Hepatocyte (in vitro differentiated cells): ENCODE results near the gene TSPEAR. TPM values are rescaled to one million over a fixed set of nuclear protein-coding genes. Genes with fewer than 3 reads are reported as not detected.

ENCODE experiments used
- DNase-seq: peaks from one replicate; pipeline ENCODE4 v3.0.0-alpha.2; 2016; ENCODE audit warnings: low spot score
- H2AFZ ChIP-seq: fragments of 200-600 bp; sonication (generic); 2 replicates; pipeline ENCODE4 v1.6.0; 2016; ENCODE audit warnings: antibody characterized with exemption, mild to moderate bottlenecking
- H3K27ac ChIP-seq: fragments of 200-600 bp; sonication (generic); 2 replicates; pipeline ENCODE4 v1.5.1; 2016; ENCODE audit warnings: mild to moderate bottlenecking
- H3K27me3 ChIP-seq: fragments of 200-600 bp; sonication (generic); 2 replicates; pipeline ENCODE4 v1.6.1; 2016
- H3K36me3 ChIP-seq: fragments of 200-600 bp; sonication (generic); replicated peaks from 2 replicates; pipeline ENCODE4 v1.5.1; 2016; ENCODE audit warnings: low read depth; ENCODE audit not compliant: insufficient read depth
- H3K4me1 ChIP-seq: fragments of 200-600 bp; sonication (generic); 2 replicates; pipeline ENCODE4 v1.5.1; 2016; ENCODE audit warnings: mild to moderate bottlenecking, moderate library complexity; ENCODE audit not compliant: insufficient read depth
- H3K4me2 ChIP-seq: fragments of 200-600 bp; sonication (generic); 2 replicates; pipeline ENCODE4 v1.6.0; 2016
- H3K4me3 ChIP-seq: fragments of 200-600 bp; sonication (generic); 2 replicates; pipeline ENCODE4 v1.5.1; 2016; ENCODE audit warnings: mild to moderate bottlenecking
- H3K79me2 ChIP-seq: fragments of 200-600 bp; sonication (generic); 2 replicates; pipeline ENCODE4 v1.6.0; 2017; ENCODE audit warnings: mild to moderate bottlenecking
- H3K9me2 ChIP-seq: fragments of 200-600 bp; sonication (generic); replicated peaks from 2 replicates; pipeline ENCODE4 v1.6.0; 2017; ENCODE audit warnings: mild to moderate bottlenecking; ENCODE audit not compliant: insufficient read depth
- H3K9me3 ChIP-seq: fragments of 200-600 bp; sonication (generic); 2 replicates; pipeline ENCODE4 v1.5.1; 2016; ENCODE audit warnings: low read depth, mild to moderate bottlenecking
- H4K20me1 ChIP-seq: fragments of 200-600 bp; sonication (generic); 2 replicates; pipeline ENCODE4 v1.6.0; 2016; ENCODE audit warnings: mild to moderate bottlenecking; ENCODE audit not compliant: insufficient read depth, poor library complexity, severe bottlenecking
- EZH2 ChIP-seq: fragments of 200-600 bp; sonication (generic); IDR thresholded peaks from 2 replicates; pipeline ENCODE4 v1.6.1; 2016; ENCODE audit warnings: antibody characterized with exemption, mild to moderate bottlenecking, borderline replicate concordance
- EZH2phosphoT487 ChIP-seq: fragments of 200-600 bp; sonication (generic); IDR thresholded peaks from one replicate; pipeline ENCODE4 v1.6.1; 2018; ENCODE audit warnings: antibody characterized with exemption, mild to moderate bottlenecking, low read depth, moderate library complexity; ENCODE audit not compliant: unreplicated experiment, severe bottlenecking
- WGBS: methylation state at CpG from one replicate; pipeline ENCODE4 v1.1.6; 2016; ENCODE audit warnings: low lambda C conversion rate; ENCODE audit errors: missing lambda C conversion rate; 5-methylcytosine and 5-hydroxymethylcytosine counted together
- polyA plus RNA-seq: library from polyadenylated mRNA; unstranded; fragments of >200 nt; fragmentation: Nextera tagmentation; extraction: Ambion mirVana; gene quantifications from 2 replicates; pipeline ENCODE4 v1.2.1, GENCODE V29; 2016
- total RNA-seq: library from RNA; depleted of rRNA; stranded (reverse); fragments of >200 nt; gene quantifications from 2 replicates; pipeline ENCODE4 v1.2.3, GENCODE V29; 2014
- TF ChIP-seq, protein P1 (sequence below): fragments of 200-600 bp; sonication (generic); IDR thresholded peaks from 2 replicates; pipeline ENCODE4 v1.5.1; 2016; ENCODE audit warnings: antibody characterized with exemption, mild to moderate bottlenecking; ENCODE audit not compliant: poor library complexity

Gene TSPEAR
- total and polyA plus RNA-seq, 2 experiments from 2014 or later = 0.35 TPM; not detected in 1

DNA sequence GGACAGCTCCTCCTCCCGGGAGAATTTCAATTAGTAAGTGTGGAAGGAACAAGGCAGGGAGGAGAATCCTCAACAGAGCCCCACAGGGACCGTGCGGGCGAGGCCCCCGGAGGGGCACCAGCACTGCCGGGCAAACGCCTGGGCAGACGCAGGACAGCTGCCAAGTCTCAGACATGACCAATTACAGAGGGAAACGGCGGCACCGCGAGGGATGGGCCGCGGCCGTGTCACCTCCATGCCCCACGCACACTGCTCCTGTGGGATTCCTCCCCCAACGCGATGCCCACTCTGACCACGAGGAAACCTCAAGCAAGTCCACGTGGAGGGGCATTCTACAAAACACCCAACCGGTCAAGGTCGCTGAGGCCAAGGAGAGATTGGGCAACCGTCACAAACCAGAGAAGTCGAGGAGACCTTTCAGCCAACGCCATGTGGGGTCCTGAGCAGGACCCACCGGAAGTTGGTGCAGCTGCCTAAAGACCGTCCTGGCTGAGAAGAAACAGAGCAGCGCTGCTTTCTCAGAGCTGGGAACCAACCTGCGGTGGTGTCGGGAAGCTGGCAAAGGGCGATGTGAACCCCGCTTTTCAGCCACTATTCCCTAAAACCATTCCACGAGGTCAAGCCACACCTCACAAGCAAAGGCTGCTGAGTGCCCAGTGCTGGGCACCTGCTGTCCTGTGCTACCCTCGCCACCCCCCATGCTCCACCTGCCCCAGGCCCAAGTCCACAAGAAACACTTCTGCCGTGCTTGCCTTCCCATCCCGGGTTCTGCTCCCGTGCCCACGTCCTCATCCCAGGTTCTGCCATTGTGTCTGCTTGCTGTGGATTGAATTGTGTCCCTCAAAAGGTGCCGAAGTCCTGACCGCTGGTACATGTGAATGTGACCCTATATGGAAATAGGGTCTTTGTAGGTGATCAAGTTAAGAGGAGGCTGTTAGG lies 139.3 kb downstream of the TSPEAR start:
- Histone ChIP-seq H3K27me3 (no peaks in the 10 kb centered on the region), H3K4me3 (no peak overlapping the region), H4K20me1 (no peaks in the 10 kb centered on the region), H3K79me2 (no peaks in the 10 kb centered on the region), H3K4me2 (no peak overlapping the region), H3K9me2 (no peaks in the 10 kb centered on the region), H3K36me3 (no peaks in the 10 kb centered on the region), H3K4me1 (peaks cover 3% of the 10 kb centered on the region), H3K27ac (no peak overlapping the region), H3K9me3 (no peaks in the 10 kb centered on the region), H2AFZ (no peak overlapping the region)
- no peak for TF ChIP-seq EZH2phosphoT487
- TF ChIP-seq, protein P1, sequence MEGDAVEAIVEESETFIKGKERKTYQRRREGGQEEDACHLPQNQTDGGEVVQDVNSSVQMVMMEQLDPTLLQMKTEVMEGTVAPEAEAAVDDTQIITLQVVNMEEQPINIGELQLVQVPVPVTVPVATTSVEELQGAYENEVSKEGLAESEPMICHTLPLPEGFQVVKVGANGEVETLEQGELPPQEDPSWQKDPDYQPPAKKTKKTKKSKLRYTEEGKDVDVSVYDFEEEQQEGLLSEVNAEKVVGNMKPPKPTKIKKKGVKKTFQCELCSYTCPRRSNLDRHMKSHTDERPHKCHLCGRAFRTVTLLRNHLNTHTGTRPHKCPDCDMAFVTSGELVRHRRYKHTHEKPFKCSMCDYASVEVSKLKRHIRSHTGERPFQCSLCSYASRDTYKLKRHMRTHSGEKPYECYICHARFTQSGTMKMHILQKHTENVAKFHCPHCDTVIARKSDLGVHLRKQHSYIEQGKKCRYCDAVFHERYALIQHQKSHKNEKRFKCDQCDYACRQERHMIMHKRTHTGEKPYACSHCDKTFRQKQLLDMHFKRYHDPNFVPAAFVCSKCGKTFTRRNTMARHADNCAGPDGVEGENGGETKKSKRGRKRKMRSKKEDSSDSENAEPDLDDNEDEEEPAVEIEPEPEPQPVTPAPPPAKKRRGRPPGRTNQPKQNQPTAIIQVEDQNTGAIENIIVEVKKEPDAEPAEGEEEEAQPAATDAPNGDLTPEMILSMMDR = no peak
- no peak for TF ChIP-seq EZH2
- DNase-seq = no peak
- whole genome bisulfite sequencing = 94% methylated on average over 40 of the region's 40 CpGs

DNA sequence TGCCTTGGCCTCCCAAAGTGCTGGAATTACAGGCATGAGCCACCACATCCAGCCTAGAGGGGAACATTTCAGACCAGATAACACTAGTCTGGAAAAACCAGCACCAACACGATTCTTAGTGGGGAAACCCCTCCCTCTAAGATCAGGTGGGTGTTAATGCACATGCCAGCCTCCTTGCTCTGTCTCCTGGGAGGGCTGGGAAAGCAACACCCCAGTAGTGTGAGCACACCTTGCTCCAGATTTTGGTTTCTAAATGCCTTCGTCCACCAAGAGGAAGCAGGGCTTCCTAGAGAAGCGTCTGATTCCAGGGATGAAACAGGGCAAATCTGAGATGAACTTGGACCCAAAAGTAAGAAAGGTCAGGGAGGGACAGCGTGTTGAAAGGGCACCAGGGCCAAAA lies 140.1 kb downstream of the TSPEAR start:
- no peaks in the 10 kb centered on the region for H3K36me3 ChIP-seq
- TF ChIP-seq, protein P1 = no peak
- TF ChIP-seq EZH2 = no peak
- TF ChIP-seq EZH2phosphoT487 = no peak
- H3K4me3 ChIP-seq = no peak overlapping the region
- no peak overlapping the region for H2AFZ ChIP-seq
- H3K9me2 ChIP-seq = no peaks in the 10 kb centered on the region
- H3K4me1 ChIP-seq = peaks cover 3% of the 10 kb centered on the region
- DNase-seq = no peak
- no peak overlapping the region for H3K4me2 ChIP-seq
- no peaks in the 10 kb centered on the region for H4K20me1 ChIP-seq
- no peaks in the 10 kb centered on the region for H3K79me2 ChIP-seq
- no peak overlapping the region for H3K27ac ChIP-seq
- H3K27me3 ChIP-seq = no peaks in the 10 kb centered on the region
- no peaks in the 10 kb centered on the region for H3K9me3 ChIP-seq
- 76% methylated on average over 4 of the region's 4 CpGs for WGBS

DNA sequence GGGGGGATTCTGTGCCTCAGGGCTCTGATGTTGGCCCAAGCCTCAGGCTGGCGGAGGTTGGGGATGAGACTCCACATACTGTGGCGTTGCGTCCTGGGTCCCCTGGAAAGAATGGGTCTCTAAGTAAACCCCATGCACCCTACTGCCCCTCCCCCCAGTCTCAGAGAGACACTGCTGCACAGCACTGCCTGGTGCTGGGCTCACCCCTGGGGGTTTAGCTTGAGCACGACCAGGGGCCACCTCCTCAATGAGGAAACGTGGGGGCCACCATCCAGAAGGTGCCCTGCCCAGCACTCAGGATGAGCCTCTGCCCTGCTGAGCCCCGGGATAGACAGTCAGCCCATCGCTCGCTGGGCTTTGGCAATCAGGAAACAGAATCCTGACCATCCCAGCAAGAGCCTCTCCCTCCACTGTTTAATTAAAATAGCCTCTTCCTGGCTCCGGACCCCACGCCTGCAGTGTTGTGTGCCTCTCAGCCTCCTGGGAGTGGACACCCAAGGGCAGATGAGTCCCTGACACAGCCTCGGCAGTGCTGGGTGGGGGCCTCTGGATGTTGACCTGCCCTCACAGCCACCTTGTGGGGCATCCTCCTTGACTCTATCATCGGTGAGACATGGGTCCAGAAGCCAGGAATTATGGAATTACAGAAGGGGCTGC lies 141.4 kb downstream of the TSPEAR start:
- H3K79me2 ChIP-seq = no peaks in the 10 kb centered on the region
- no peak overlapping the region for H3K4me2 ChIP-seq
- H3K4me1 ChIP-seq = peaks cover 1% of the 10 kb centered on the region
- H3K9me3 ChIP-seq = no peaks in the 10 kb centered on the region
- H2AFZ ChIP-seq = no peak overlapping the region
- no peak overlapping the region for H3K27ac ChIP-seq
- TF ChIP-seq, protein P1 = no peak
- TF ChIP-seq EZH2phosphoT487 = no peak
- no peak for TF ChIP-seq EZH2
- DNase-seq = no peak
- H3K36me3 ChIP-seq = no peaks in the 10 kb centered on the region
- H3K27me3 ChIP-seq = no peaks in the 10 kb centered on the region
- no peaks in the 10 kb centered on the region for H3K9me2 ChIP-seq
- WGBS = 90% methylated on average over 12 of the region's 12 CpGs
- H3K4me3 ChIP-seq = no peak overlapping the region
- H4K20me1 ChIP-seq = no peaks in the 10 kb centered on the region
